T-cell (primary cell): ENCODE results near the gene TBC1D21. TPM values are rescaled to one million over a fixed set of nuclear protein-coding genes. Genes with fewer than 3 reads are reported as not detected.
A peak's percentile ranks its signal among the peaks of the same experiment; 100 is the strongest.
"Not testable (repeated sequence)": the region's sequence is repeated elsewhere in the genome, so short reads cannot be mapped to it uniquely, and the experiment has no call there.

Source experiments
- ATAC-seq, 4 experiments: fragments of 200-7000 bp in 3 of 4; fragments of 150-1000 bp in 1 of 4; cut with Tn5 transposase; replicated peaks in 1 of 4; 1 replicate in 3 of 4; 2 replicates in 1 of 4; pipeline ENCODE4 v1.10.0; 2021; ENCODE audit warnings: moderate library complexity in 3 of 4, mild to moderate bottlenecking in 2 of 4, moderate number of reproducible peaks in 1 of 4
- CTCF ChIA-PET, 2 donors: fragments of 300-600 bp; sonication (Branson Sonifier 250); formaldehyde crosslinking; loops; one replicate each; lab custom pipeline; 2022; ENCODE audit warnings: antibody characterized with exemption in 2 of 2; lab: Charles Lee
- POLR2A ChIA-PET, 2 donors: fragments of 300-600 bp; sonication (Branson Sonifier 250); formaldehyde crosslinking; loops; one replicate each; lab custom pipeline; 2022; ENCODE audit warnings: antibody characterized with exemption in 2 of 2; lab: Charles Lee
- DNase-seq, 35 experiments: peaks; one replicate each; pipeline versions ENCODE4 v3.0.0 to v3.0.0-alpha.2; 2013 to 2023
- H3K27ac ChIP-seq: one replicate; pipeline ENCODE4 v1.5.1; 2013; ENCODE audit warnings: low read length
- H3K27me3 ChIP-seq, 2 experiments: replicated peaks in 1 of 2; 1 replicate in 1 of 2; 2 replicates in 1 of 2; pipeline versions ENCODE4 v1.6.1 to v1.7.0; 2013; ENCODE audit warnings: low read length in 1 of 2, mixed read lengths in 1 of 2; ENCODE audit not compliant: control insufficient read depth in 2 of 2, insufficient read depth in 2 of 2; ENCODE audit errors: extremely low read depth in 1 of 2
- H3K36me3 ChIP-seq, 2 donors: 1 replicate in 1 of 2; 2 replicates in 1 of 2; pipeline versions ENCODE4 v1.6.1 to v1.7.0; 2013; ENCODE audit warnings: low read length in 1 of 2; ENCODE audit not compliant: control insufficient read depth in 2 of 2, insufficient read depth in 1 of 2; ENCODE audit errors: extremely low read depth in 1 of 2
- H3K4me1 ChIP-seq, 2 experiments: 1 replicate in 1 of 2; 2 replicates in 1 of 2; pipeline versions ENCODE4 v1.6.1 to v1.7.0; 2013; ENCODE audit warnings: low read length in 2 of 2, mixed read lengths in 1 of 2; ENCODE audit not compliant: insufficient read depth in 2 of 2, control insufficient read depth in 1 of 2; ENCODE audit errors: extremely low read depth in 1 of 2
- H3K4me3 ChIP-seq, 2 donors: 1 replicate in 1 of 2; 2 replicates in 1 of 2; pipeline versions ENCODE4 v1.5.1 to v1.7.0; 2013; ENCODE audit warnings: mild to moderate bottlenecking in 2 of 2, low read length in 1 of 2, moderate library complexity in 1 of 2; ENCODE audit not compliant: control insufficient read depth in 1 of 2; ENCODE audit errors: extremely low read depth in 1 of 2
- H3K9me3 ChIP-seq: 2 replicates; pipeline ENCODE4 v1.7.0; 2013
- H3K27ac Mint-ChIP-seq, 2 donors: one replicate each; pipeline ENCODE4 v1.8.0; 2020 to 2021; ENCODE audit warnings: mild to moderate bottlenecking in 2 of 2, mixed read lengths in 2 of 2
- H3K27me3 Mint-ChIP-seq, 2 donors: one replicate each; pipeline ENCODE4 v1.8.0; 2021 to 2022; ENCODE audit warnings: mixed read lengths in 2 of 2
- H3K36me3 Mint-ChIP-seq: one replicate; pipeline ENCODE4 v1.8.0; 2021; ENCODE audit warnings: mixed read lengths
- H3K4me1 Mint-ChIP-seq, 3 donors: one replicate each; pipeline ENCODE4 v1.8.0; 2020 to 2022; ENCODE audit warnings: mixed read lengths in 3 of 3, mild to moderate bottlenecking in 1 of 3
- H3K4me3 Mint-ChIP-seq, 3 donors: one replicate each; pipeline ENCODE4 v1.8.0; 2020 to 2022; ENCODE audit warnings: mild to moderate bottlenecking in 3 of 3, mixed read lengths in 3 of 3, moderate library complexity in 3 of 3
- H3K9me3 Mint-ChIP-seq, 3 donors: one replicate each; pipeline ENCODE4 v1.8.0; 2020 to 2022; ENCODE audit warnings: mixed read lengths in 3 of 3
- WGBS: methylation state at CpG from one replicate; pipeline ENCODE4 v1.1.5; 2013; ENCODE audit warnings: missing lambda C conversion rate; ENCODE audit not compliant: insufficient coverage; 5-methylcytosine and 5-hydroxymethylcytosine counted together
- total RNA-seq, 35 experiments: library from RNA in 6 of 35; stranded (reverse) in 6 of 35; fragments of 120-200 nt in 1 of 35; gene quantifications; one replicate each; pipeline versions ENCODE4 v1.2.1 to v1.2.4 and lab custom pipeline; 2013 to 2026

The TBC1D21 gene
- total RNA-seq, 5 donors from 2014 or later (not counting 1 experiment from before 2014, with no cell fraction given) = not detected

- Mint-ChIP-seq H3K36me3 (no peaks in the 10 kb centered on the region), H3K4me3 (no peak overlapping the region), H3K9me3 (no peaks in the 10 kb centered on the region), H3K4me1 (peaks cover 8 to 40% (median 15%) of the 10 kb centered on the region in 3 donors), H3K27me3 (no peaks in the 10 kb centered on the region), H3K27ac (peak overlapping the region in 1 of 2 donors; percentile 2)
- Histone ChIP-seq H3K27me3 (peaks cover 0 to 7% of the 10 kb centered on the region in 2 experiments), H3K4me1 (peaks cover 0 to 8% of the 10 kb centered on the region in 2 experiments), H3K4me3 (no peak overlapping the region), H3K36me3 (no peaks in the 10 kb centered on the region), H3K27ac (no peak overlapping the region), H3K9me3 (no peaks in the 10 kb centered on the region)
- DNase-seq (no peak), ATAC-seq (no peak)
- 100% methylated on average over 1 of the region's 5 CpGs for WGBS
- ChIA-PET CTCF (interaction anchor here (0.6 to 0.9 kb wide), 2 partner anchors 13 to 28 kb away, joined by 3 to 4 read pairs; no protein-coding TSS in a partner anchor), POLR2A (interaction anchor here in 1 of 2 donors (0.6 kb wide), 1 partner anchor 20 kb away, joined by 3 read pairs; no protein-coding TSS in a partner anchor)
Measured at GRCh38 chr15:73936181-73936580, 62.8 kb downstream of the TBC1D21 start.

DNA sequence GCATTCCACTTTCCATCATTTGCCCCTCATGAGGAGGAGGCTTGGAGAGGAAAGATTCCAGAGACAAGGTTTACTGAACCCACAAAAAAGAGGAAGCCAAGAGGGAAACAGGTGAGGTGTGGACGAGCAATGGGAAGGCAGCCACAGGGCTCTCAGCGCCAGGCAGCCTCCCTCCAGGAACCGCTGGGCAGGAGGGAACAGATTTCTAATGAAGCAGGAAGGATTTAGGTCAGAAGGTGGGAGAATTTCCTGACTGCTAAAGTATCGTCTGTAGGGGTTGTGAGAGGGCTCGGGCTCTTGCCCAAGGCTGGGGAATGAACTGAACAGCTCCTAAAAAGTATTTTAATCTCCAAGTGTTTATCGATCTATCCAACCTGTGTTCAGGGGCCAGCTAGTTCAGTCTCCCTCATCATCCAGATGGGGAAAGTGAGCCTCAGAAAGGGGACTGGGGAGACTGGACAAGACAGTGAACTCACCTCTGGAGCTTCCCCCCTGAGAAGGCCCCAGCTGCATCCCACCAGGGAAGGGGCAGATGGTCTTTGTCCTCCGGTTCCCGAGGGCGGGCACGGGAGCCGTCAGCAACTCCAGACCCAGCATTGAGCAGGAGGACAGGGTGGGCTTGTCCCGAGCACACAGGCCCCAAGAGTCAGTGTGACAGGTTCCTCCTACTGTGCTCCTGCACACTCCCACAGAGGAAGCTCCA, 63.4 kb downstream of the TBC1D21 start:
- H3K27ac Mint-ChIP-seq = peak overlapping the region in 1 of 2 donors; percentile 2
- no peaks in the 10 kb centered on the region for H3K9me3 Mint-ChIP-seq
- no peak for DNase-seq
- H3K36me3 Mint-ChIP-seq = no peaks in the 10 kb centered on the region
- H3K4me1 ChIP-seq = peaks cover 0 to 13% of the 10 kb centered on the region in 2 experiments
- peaks cover 11 to 39% (median 20%) of the 10 kb centered on the region in 3 donors for H3K4me1 Mint-ChIP-seq
- no peaks in the 10 kb centered on the region for H3K36me3 ChIP-seq
- H3K9me3 ChIP-seq = no peaks in the 10 kb centered on the region
- ChIA-PET CTCF (interaction anchor here in 1 of 2 donors (0.9 kb wide), 1 partner anchor 29 kb away, joined by 3 read pairs; no protein-coding TSS in a partner anchor), POLR2A (no interaction called here)
- no peak overlapping the region for H3K4me3 ChIP-seq
- H3K27ac ChIP-seq = no peak overlapping the region
- H3K27me3 ChIP-seq = peaks cover 0 to 3% of the 10 kb centered on the region in 2 experiments
- H3K4me3 Mint-ChIP-seq = no peak overlapping the region
- 69% methylated on average over 9 of the region's 12 CpGs for WGBS
- ATAC-seq = no peak
- H3K27me3 Mint-ChIP-seq = no peaks in the 10 kb centered on the region

- CTCF ChIA-PET = no interaction called here
Measured at GRCh38 chr15:73937296-73937695, 63.9 kb downstream of the TBC1D21 start.

DNA sequence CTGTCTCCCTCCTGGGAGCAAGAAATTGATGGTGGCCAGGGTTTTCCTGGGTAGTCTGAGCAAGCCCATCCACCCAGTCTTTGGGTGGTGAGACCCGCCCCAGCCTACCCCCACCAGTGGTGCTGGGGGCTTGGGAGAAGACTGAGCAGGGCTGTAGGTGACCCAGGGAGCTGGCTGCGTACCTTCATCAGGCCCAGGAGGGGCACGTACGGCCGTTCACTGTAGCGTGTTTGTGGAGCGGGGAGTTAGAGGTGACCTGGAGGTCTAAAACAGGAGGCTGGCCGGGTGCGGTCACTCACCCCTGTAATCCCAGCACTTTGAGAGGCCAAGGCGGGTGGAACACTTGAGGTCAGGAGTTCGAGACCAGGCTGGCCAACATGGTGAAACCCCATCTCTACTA, 64.4 kb downstream of the TBC1D21 start:
- no peaks in the 10 kb centered on the region for H3K9me3 Mint-ChIP-seq
- Histone ChIP-seq H3K9me3 (no peaks in the 10 kb centered on the region), H3K4me3 (no peak overlapping the region), H3K36me3 (no peaks in the 10 kb centered on the region), H3K4me1 (peaks cover 2 to 23% of the 10 kb centered on the region in 2 experiments), H3K27me3 (peaks cover 0 to 3% of the 10 kb centered on the region in 2 experiments), H3K27ac (no peak overlapping the region)
- no peak overlapping the region for H3K4me3 Mint-ChIP-seq
- ChIA-PET CTCF (no interaction called here), POLR2A (no interaction called here)
- H3K27ac Mint-ChIP-seq = no peak overlapping the region
- no peaks in the 10 kb centered on the region for H3K27me3 Mint-ChIP-seq
- peaks cover 21 to 46% (median 27%) of the 10 kb centered on the region in 3 donors for H3K4me1 Mint-ChIP-seq
- ATAC-seq (no peak), DNase-seq (no peak)
- H3K36me3 Mint-ChIP-seq = no peaks in the 10 kb centered on the region
- WGBS = 96% methylated on average over 5 of the region's 11 CpGs

More at GRCh38 chr15:73937296-73937695, 63.9 kb downstream of the TBC1D21 start:
- Mint-ChIP-seq H3K4me1 (peaks cover 17 to 42% (median 26%) of the 10 kb centered on the region in 3 donors), H3K9me3 (no peaks in the 10 kb centered on the region), H3K27ac (no peak overlapping the region), H3K4me3 (no peak overlapping the region), H3K27me3 (no peaks in the 10 kb centered on the region), H3K36me3 (no peaks in the 10 kb centered on the region)
- no peak overlapping the region for H3K27ac ChIP-seq
- H3K4me1 ChIP-seq = peaks cover 2 to 19% of the 10 kb centered on the region in 2 experiments
- no peak for ATAC-seq
- WGBS = 83% methylated on average over 7 of the region's 10 CpGs
- POLR2A ChIA-PET = no interaction called here
- no peaks in the 10 kb centered on the region for H3K36me3 ChIP-seq
- no peaks in the 10 kb centered on the region for H3K9me3 ChIP-seq
- H3K27me3 ChIP-seq = peaks cover 0 to 3% of the 10 kb centered on the region in 2 experiments
- no peak overlapping the region for H3K4me3 ChIP-seq
- DNase-seq = no peak

DNA sequence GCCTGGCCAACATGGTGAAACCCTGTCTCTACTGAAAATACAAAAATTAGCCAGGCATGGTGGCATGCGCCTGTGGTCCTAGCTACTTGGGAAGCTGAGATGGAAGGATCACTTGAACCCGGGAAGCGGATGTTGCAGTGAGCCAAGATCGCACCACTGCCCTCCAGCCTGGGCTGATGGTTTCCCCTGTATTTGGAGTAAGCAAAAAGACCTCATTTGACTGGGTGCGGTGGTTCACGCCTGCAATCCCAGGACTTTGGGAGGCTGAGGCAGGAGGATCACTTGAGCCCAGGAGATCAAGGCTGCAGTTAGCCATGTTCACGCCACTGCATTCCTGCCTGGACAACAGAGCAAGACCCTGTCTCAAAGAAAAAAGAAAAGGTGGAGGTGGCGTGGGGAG, 65.2 kb downstream of the TBC1D21 start:
- H3K4me3 Mint-ChIP-seq, H3K27ac Mint-ChIP-seq, H3K27me3 ChIP-seq, H3K9me3 Mint-ChIP-seq, H3K27ac ChIP-seq, H3K27me3 Mint-ChIP-seq, H3K9me3 ChIP-seq, POLR2A ChIA-PET, H3K36me3 Mint-ChIP-seq, ATAC-seq, H3K36me3 ChIP-seq, H3K4me3 ChIP-seq, DNase-seq, CTCF ChIA-PET: not testable (repeated sequence)
- H3K4me1 Mint-ChIP-seq = peaks cover 22 to 46% (median 32%) of the 10 kb centered on the region in 3 donors
- 96% methylated on average over 7 of the region's 8 CpGs for WGBS
- peaks cover 2 to 26% of the 10 kb centered on the region in 2 experiments for H3K4me1 ChIP-seq
